ENCODE measurements around the gene ZFAND5.

ZFAND5 gene

GRCh38 chr9:72363908-72364678 lies 915 bp downstream of the ZFAND5 start:
- in situ Hi-C loops (cut with MboI; ENCODE audit: low pct_unique_long_range_greater_than_20kb, low sequenced_read_pairs): no loop called here
- peak; percentile 46 for DNase-seq

GRCh38 chr9:72363236-72363635 lies 1.8 kb downstream of the ZFAND5 start:
- in situ Hi-C loops (cut with MboI; ENCODE audit: low pct_unique_long_range_greater_than_20kb, low sequenced_read_pairs): no loop called here
- no peak for DNase-seq

GRCh38 chr9:72362680-72363139 lies 2.3 kb downstream of the ZFAND5 start:
- DNase-seq: peak; percentile 82

GRCh38 chr9:72362118-72362531 lies 2.9 kb downstream of the ZFAND5 start:
- no peak for DNase-seq
- in situ Hi-C loops (cut with MboI; ENCODE audit: low pct_unique_long_range_greater_than_20kb, low sequenced_read_pairs): no loop called here

More at GRCh38 chr9:72362680-72363139, 2.3 kb downstream of the ZFAND5 start:
- in situ Hi-C loops (cut with MboI; ENCODE audit: low pct_unique_long_range_greater_than_20kb, low sequenced_read_pairs): no loop called here

- no peak for DNase-seq
- in situ Hi-C loops (cut with MboI; ENCODE audit: low pct_unique_long_range_greater_than_20kb, low sequenced_read_pairs): no loop called here
Measured at GRCh38 chr9:72361217-72361616, 3.8 kb downstream of the ZFAND5 start.

- in situ Hi-C loops (cut with MboI; ENCODE audit: low pct_unique_long_range_greater_than_20kb, low sequenced_read_pairs): no loop called here
- no peak for DNase-seq
Measured at GRCh38 chr9:72360324-72360723, 4.7 kb downstream of the ZFAND5 start.

DNA sequence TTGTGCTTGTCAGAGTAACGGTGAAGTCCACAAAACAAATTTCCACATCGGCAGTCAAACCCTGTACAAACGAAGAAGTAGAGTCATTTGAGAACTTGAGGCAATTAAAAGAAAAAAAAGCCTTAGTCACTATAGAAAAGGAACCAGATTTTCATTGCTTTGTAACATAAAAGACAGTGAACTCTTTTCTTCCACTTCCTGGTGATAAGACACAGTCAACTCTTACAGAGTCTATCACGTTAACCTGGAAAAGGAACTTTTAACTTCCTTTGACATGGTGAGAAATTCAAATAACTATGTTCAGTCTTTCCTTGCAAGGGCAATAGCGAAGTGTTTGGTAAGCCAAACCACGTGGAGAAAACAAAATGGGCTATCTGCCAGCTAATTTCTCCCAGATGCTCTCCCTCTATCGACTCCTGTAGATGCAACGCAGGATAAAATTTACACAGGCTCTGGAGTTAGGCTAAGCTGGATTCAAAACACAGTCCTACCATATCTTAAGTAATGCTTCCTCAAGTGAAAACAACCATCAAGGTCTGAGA lies 8.9 kb downstream of the ZFAND5 start:
- in situ Hi-C loops (cut with MboI; ENCODE audit: low pct_unique_long_range_greater_than_20kb, low sequenced_read_pairs): no loop called here

GRCh38 chr9:72355153-72355552 lies 9.9 kb downstream of the ZFAND5 start:
- in situ Hi-C loops (cut with MboI; ENCODE audit: low pct_unique_long_range_greater_than_20kb, low sequenced_read_pairs): no loop called here
- DNase-seq: no peak

More for the DNA sequence above, 8.9 kb downstream of the ZFAND5 start:
- peak; percentile 55 for DNase-seq

- in situ Hi-C loops (cut with MboI; ENCODE audit: low pct_unique_long_range_greater_than_20kb, low sequenced_read_pairs): no loop called here
- no peak for DNase-seq
Measured at GRCh38 chr9:72354704-72355103, 10.3 kb downstream of the ZFAND5 start.

DNA sequence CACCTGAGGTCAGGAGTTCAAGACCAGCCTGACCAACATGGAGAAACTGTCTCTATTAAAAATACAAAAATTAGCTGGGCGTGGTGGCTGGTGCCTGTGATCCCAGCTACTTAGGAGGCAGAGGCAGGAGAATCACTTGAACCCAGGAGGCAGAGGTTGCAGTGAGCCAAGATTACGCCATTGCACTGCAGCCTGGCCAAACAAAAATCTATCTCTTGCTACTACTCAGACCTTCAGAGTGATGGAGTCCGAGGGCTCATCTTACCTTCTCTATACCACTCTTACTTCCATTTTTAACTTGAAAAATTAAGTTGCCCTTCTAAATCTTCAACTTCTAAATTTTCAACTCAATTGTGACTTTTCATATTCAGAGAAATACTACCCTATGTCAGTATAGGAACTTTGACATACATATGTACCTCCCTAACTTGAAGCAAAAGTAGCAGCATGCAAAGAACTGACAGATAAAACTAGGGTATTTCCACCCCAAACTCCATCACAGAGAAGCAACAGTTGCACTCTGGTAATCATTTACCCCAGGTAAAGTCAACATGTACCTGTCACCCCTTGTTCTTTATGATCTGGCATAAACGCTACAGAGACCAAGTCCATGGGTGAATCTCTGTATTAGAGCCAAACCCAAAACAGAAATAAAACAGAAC lies 11.4 kb downstream of the ZFAND5 start:
- in situ Hi-C loops (cut with MboI; ENCODE audit: low pct_unique_long_range_greater_than_20kb, low sequenced_read_pairs): no loop called here
- DNase-seq: no peak

GRCh38 chr9:72352911-72353388 lies 12.1 kb downstream of the ZFAND5 start:
- no peak for DNase-seq
- in situ Hi-C loops (cut with MboI; ENCODE audit: low pct_unique_long_range_greater_than_20kb, low sequenced_read_pairs): no loop called here

DNA sequence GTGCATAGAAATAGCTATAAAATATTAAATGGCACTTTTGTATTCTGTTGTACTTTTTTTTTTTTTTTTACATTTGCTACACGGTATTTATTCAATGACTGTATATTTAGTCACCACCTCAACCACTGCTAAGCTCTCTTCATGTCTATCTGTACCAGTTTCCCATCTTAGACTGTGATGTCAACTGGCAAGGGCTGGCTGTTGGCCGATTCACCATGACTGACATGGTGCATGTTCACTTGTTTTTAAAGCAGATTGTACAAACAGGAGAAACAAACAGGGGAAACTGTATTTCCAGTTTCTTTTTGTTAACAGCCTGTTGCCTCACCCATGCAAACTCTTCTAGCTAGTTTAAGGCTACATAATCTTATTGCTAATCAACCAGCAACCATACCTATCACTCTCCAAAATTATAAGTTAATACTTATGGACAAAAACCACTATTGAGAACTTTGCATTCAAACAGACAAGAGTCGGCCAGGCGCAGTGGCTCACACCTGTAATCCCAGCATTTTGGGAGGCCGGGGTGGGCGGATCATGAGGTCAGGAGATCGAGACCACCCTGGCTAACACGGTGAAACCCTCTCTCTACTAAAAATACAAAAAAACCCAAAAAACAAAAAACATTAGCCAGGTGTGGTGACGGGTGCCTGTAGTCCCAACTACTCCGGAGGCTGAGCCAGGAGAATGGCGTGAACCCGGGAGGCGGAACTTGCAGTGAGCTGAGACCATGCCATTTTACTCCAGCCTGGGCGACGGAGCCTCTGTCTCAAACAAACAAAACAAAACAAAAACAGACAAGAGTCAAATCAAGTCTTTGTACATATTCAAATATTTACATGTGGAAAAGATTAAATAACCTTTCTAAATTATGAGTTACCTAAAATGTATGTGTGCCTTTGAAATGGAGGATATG lies 13.2 kb downstream of the ZFAND5 start:
- in situ Hi-C loops (cut with MboI; ENCODE audit: low pct_unique_long_range_greater_than_20kb, low sequenced_read_pairs): no loop called here
- DNase-seq: no peak

DNA sequence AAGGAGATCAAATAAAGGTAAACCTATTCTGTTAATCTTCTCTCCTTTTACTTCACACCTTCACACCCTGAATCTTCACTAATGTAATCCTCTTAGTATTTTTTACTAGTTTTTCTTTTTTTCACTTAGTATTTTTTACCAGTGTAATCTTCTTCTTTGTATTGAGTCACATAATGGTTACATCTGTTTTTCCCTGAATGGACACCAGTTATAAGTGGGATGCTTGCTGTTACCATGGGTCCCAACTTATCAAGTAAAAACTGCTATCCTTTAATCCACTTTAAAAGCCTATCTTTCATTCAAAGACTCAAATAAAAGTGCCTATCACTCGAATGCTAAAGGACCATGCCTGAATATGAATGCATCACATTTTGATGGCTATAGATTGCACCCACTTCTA lies 15.1 kb downstream of the ZFAND5 start:
- DNase-seq: no peak
- in situ Hi-C loops (cut with MboI; ENCODE audit: low pct_unique_long_range_greater_than_20kb, low sequenced_read_pairs): no loop called here

DNA sequence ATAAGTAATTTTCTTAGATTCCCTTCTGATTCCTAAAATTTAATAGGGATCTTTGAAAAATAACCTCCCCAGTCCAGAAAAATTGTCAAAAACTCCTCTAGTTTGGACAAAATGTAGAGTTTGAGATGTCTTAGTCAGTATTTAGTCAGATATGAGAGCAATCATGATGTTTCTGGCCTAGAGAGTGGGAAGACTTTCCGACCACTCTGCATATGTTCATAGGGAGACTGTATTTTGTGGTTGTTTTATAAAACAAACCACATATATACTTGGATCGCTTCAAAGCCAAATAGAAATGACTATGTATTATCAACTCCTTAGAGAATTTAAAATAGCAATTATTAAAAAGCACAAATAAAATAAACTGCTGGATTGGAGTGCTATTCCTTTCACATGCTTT lies 15.8 kb downstream of the ZFAND5 start:
- no peak for DNase-seq
- in situ Hi-C loops (cut with MboI; ENCODE audit: low pct_unique_long_range_greater_than_20kb, low sequenced_read_pairs): no loop called here

GRCh38 chr9:72346333-72346732 lies 18.7 kb downstream of the ZFAND5 start:
- in situ Hi-C loops (cut with MboI; ENCODE audit: low pct_unique_long_range_greater_than_20kb, low sequenced_read_pairs): no loop called here

GRCh38 chr9:72338631-72339030 lies 26.4 kb downstream of the ZFAND5 start:
- in situ Hi-C loops (cut with MboI; ENCODE audit: low pct_unique_long_range_greater_than_20kb, low sequenced_read_pairs): no loop called here
- DNase-seq: no peak

More at GRCh38 chr9:72346333-72346732, 18.7 kb downstream of the ZFAND5 start:
- DNase-seq: no peak

- in situ Hi-C loops (cut with MboI; ENCODE audit: low pct_unique_long_range_greater_than_20kb, low sequenced_read_pairs): no loop called here
- DNase-seq: no peak
Measured at GRCh38 chr9:72337286-72337685, 27.7 kb downstream of the ZFAND5 start.

GRCh38 chr9:72334658-72335337 lies 30.2 kb downstream of the ZFAND5 start:
- in situ Hi-C loops (cut with MboI; ENCODE audit: low pct_unique_long_range_greater_than_20kb, low sequenced_read_pairs): no loop called here
- no peak for DNase-seq

DNA sequence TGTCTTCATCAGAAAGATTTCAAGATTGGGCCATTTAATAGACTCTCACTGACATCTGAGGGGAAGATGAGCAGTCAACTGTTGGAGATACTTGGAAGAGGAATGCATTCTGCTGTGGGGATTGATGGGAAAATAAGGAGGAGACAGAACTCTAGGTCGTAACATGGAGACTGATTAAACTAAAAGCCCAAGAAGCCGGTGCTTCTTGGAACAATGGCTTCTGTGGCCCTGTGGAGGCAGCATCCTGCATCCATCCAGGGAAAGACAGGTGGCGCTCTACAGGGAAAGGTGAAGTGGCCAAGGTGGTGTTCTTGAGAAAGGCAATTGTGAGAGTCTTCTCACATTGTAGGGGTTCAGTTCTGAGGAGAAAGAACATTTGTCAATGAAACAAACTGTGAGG lies 31.3 kb downstream of the ZFAND5 start:
- in situ Hi-C loops (cut with MboI; ENCODE audit: low pct_unique_long_range_greater_than_20kb, low sequenced_read_pairs): no loop called here
- no peak for DNase-seq
